ENCODE measurements around the gene PLEKHG7. TPM values are rescaled to one million over a fixed set of nuclear protein-coding genes. Genes with fewer than 3 reads are reported as not detected.
"Not testable (repeated sequence)": the region's sequence is repeated elsewhere in the genome, so short reads cannot be mapped to it uniquely, and the experiment has no call there.

Gene PLEKHG7
- total RNA-seq, 1 donor from 2014 or later = not detected

- no peak overlapping the region for H3K4me3 Mint-ChIP-seq
- no peak for TF ChIP-seq CTCF (conservative IDR thresholded peaks at IDR 0.05)
- H3K4me1 Mint-ChIP-seq = no peaks in the 10 kb centered on the region
- H3K36me3 Mint-ChIP-seq (ENCODE audit: low read depth) = no peaks in the 10 kb centered on the region
- no peak for DNase-seq (ENCODE audit: low read depth, low spot score)
- no peaks in the 10 kb centered on the region for H3K9me3 Mint-ChIP-seq
- H3K27me3 Mint-ChIP-seq (ENCODE audit: low read depth) = no peaks in the 10 kb centered on the region
- no peak overlapping the region for H3K27ac Mint-ChIP-seq (ENCODE audit: unreplicated experiment)
These were observed 44.2 kb upstream of the PLEKHG7 start for GRCh38 chr12:92658611-92659010.

- no peaks in the 10 kb centered on the region for H3K36me3 Mint-ChIP-seq (ENCODE audit: low read depth)
- H3K4me1 Mint-ChIP-seq = no peaks in the 10 kb centered on the region
- no peaks in the 10 kb centered on the region for H3K9me3 Mint-ChIP-seq
- no peak overlapping the region for H3K4me3 Mint-ChIP-seq
- DNase-seq (ENCODE audit: low read depth, low spot score) = no peak
- no peaks in the 10 kb centered on the region for H3K27me3 Mint-ChIP-seq (ENCODE audit: low read depth)
- TF ChIP-seq CTCF (conservative IDR thresholded peaks at IDR 0.05) = no peak
- H3K27ac Mint-ChIP-seq (ENCODE audit: unreplicated experiment) = no peak overlapping the region
These were observed 41.5 kb upstream of the PLEKHG7 start for GRCh38 chr12:92661269-92661668.

- TF ChIP-seq CTCF (conservative IDR thresholded peaks at IDR 0.05) = no peak
- H3K4me1 Mint-ChIP-seq = no peaks in the 10 kb centered on the region
- no peaks in the 10 kb centered on the region for H3K36me3 Mint-ChIP-seq (ENCODE audit: low read depth)
- DNase-seq (ENCODE audit: low read depth, low spot score) = no peak
- no peak overlapping the region for H3K4me3 Mint-ChIP-seq
- no peak overlapping the region for H3K27ac Mint-ChIP-seq (ENCODE audit: unreplicated experiment)
- no peaks in the 10 kb centered on the region for H3K27me3 Mint-ChIP-seq (ENCODE audit: low read depth)
- peaks cover 3% of the 10 kb centered on the region for H3K9me3 Mint-ChIP-seq
These were observed 37.3 kb upstream of the PLEKHG7 start for GRCh38 chr12:92665496-92665895.

GRCh38 chr12:92668739-92669138, 34.0 kb upstream of the PLEKHG7 start:
- Mint-ChIP-seq H3K4me1 (no peaks in the 10 kb centered on the region), H3K27ac (ENCODE audit: unreplicated experiment) (no peak overlapping the region), H3K4me3 (no peak overlapping the region), H3K27me3 (ENCODE audit: low read depth) (no peaks in the 10 kb centered on the region), H3K9me3 (peaks cover 3% of the 10 kb centered on the region), H3K36me3 (ENCODE audit: low read depth) (no peaks in the 10 kb centered on the region)
- no peak for DNase-seq (ENCODE audit: low read depth, low spot score)
- no peak for TF ChIP-seq CTCF (conservative IDR thresholded peaks at IDR 0.05)

- H3K27ac Mint-ChIP-seq (ENCODE audit: unreplicated experiment); H3K9me3 Mint-ChIP-seq; DNase-seq (ENCODE audit: low read depth, low spot score); H3K4me1 Mint-ChIP-seq; H3K27me3 Mint-ChIP-seq (ENCODE audit: low read depth); H3K4me3 Mint-ChIP-seq; H3K36me3 Mint-ChIP-seq (ENCODE audit: low read depth): not testable (repeated sequence)
These were observed 31.3 kb upstream of the PLEKHG7 start for GRCh38 chr12:92671524-92671923.

- Mint-ChIP-seq H3K27me3 (ENCODE audit: low read depth) (no peaks in the 10 kb centered on the region), H3K4me3 (no peak overlapping the region)
- TF ChIP-seq CTCF (conservative IDR thresholded peaks at IDR 0.05) = no peak
These were observed 29.0 kb upstream of the PLEKHG7 start for GRCh38 chr12:92673756-92674155.

More at GRCh38 chr12:92673756-92674155, 29.0 kb upstream of the PLEKHG7 start:
- no peak for DNase-seq (ENCODE audit: low read depth, low spot score)
- Mint-ChIP-seq H3K9me3 (peaks cover 3% of the 10 kb centered on the region), H3K27ac (ENCODE audit: unreplicated experiment) (no peak overlapping the region), H3K4me1 (peaks cover 8% of the 10 kb centered on the region), H3K36me3 (ENCODE audit: low read depth) (no peaks in the 10 kb centered on the region)
